Endodermal cell (in vitro differentiated cells): ENCODE measurements around the gene CDC16. TPM values are rescaled to one million over a fixed set of nuclear protein-coding genes. Genes with fewer than 3 reads are reported as not detected.

Experiments used
- DNase-seq: peaks from one replicate; pipeline ENCODE4 v3.0.0-alpha.2; 2017
- H3K27ac ChIP-seq: 2 replicates; pipeline ENCODE4 v1.5.1; 2013; ENCODE audit warnings: mild to moderate bottlenecking, low read depth, low read length, moderate library complexity
- H3K27me3 ChIP-seq: 2 replicates; pipeline ENCODE4 v1.6.1; 2013; ENCODE audit warnings: mild to moderate bottlenecking, low read length, moderate library complexity; ENCODE audit not compliant: insufficient read depth, control insufficient read depth, poor library complexity, severe bottlenecking
- H3K36me3 ChIP-seq: 2 replicates; pipeline ENCODE4 v1.7.0; 2013; ENCODE audit warnings: mild to moderate bottlenecking, low read length, moderate library complexity; ENCODE audit not compliant: control insufficient read depth, insufficient read depth
- H3K4me1 ChIP-seq: one replicate; pipeline ENCODE4 v1.7.0; 2013; ENCODE audit warnings: low read length; ENCODE audit not compliant: control insufficient read depth, insufficient read depth
- H3K4me3 ChIP-seq: 2 replicates; pipeline ENCODE4 v1.5.1; 2013; ENCODE audit warnings: mild to moderate bottlenecking, low read length, moderate library complexity
- H3K9ac ChIP-seq: 2 replicates; pipeline ENCODE4 v1.6.1; 2013; ENCODE audit warnings: mild to moderate bottlenecking, low read length, moderate library complexity; ENCODE audit not compliant: poor library complexity, severe bottlenecking; ENCODE audit errors: extremely low read depth
- H3K9me3 ChIP-seq: 2 replicates; pipeline ENCODE4 v1.6.1; 2013; ENCODE audit warnings: mild to moderate bottlenecking, low read length, moderate library complexity; ENCODE audit not compliant: control insufficient read depth
- H3K27ac Mint-ChIP-seq: 2 replicates; pipeline ENCODE4 v1.8.0; 2020; ENCODE audit warnings: mixed read lengths
- H3K27me3 Mint-ChIP-seq: 2 replicates; pipeline ENCODE4 v1.8.0; 2021; ENCODE audit warnings: mild to moderate bottlenecking, mixed read lengths; ENCODE audit not compliant: insufficient read depth
- H3K36me3 Mint-ChIP-seq: 2 replicates; pipeline ENCODE4 v1.8.0; 2020; ENCODE audit warnings: low read depth, mixed read lengths
- H3K4me1 Mint-ChIP-seq: 2 replicates; pipeline ENCODE4 v1.8.0; 2020; ENCODE audit warnings: mixed read lengths
- H3K4me3 Mint-ChIP-seq: 2 replicates; pipeline ENCODE4 v1.8.0; 2020; ENCODE audit warnings: mild to moderate bottlenecking, moderate library complexity, mixed read lengths
- H3K9me3 Mint-ChIP-seq: 2 replicates; pipeline ENCODE4 v1.8.0; 2020; ENCODE audit warnings: mild to moderate bottlenecking, mixed read lengths
- WGBS, 2 experiments: methylation state at CpG; one replicate each; pipeline versions ENCODE4 v1.1.5 to v1.1.7; 2013; ENCODE audit warnings: missing lambda C conversion rate in 2 of 2, mixed read lengths in 1 of 2; ENCODE audit not compliant: insufficient coverage in 1 of 2, insufficient read length in 1 of 2; 5-methylcytosine and 5-hydroxymethylcytosine counted together
- total RNA-seq, 2 donors: library from RNA; stranded (reverse); fragmentation: NEBNext Ultra II Directional in 1 of 2; extraction: Animal tissue kit (Norgen Biotek cat#: 25700) in 1 of 2; gene quantifications; 2 replicates in 1 of 2; 3 replicates in 1 of 2; pipeline ENCODE4 v1.2.1, GENCODE V29; 2021
- TF ChIP-seq, protein P1 (sequence below): fragments of 200-600 bp; sonication (generic); conservative IDR thresholded peaks from 2 replicates; pipeline ENCODE4 v1.5.0; 2021; ENCODE audit warnings: antibody characterized with exemption, mild to moderate bottlenecking

The CDC16 gene
- total RNA-seq, 2 donors from 2014 or later, result 89.7 to 90.8 TPM

DNA sequence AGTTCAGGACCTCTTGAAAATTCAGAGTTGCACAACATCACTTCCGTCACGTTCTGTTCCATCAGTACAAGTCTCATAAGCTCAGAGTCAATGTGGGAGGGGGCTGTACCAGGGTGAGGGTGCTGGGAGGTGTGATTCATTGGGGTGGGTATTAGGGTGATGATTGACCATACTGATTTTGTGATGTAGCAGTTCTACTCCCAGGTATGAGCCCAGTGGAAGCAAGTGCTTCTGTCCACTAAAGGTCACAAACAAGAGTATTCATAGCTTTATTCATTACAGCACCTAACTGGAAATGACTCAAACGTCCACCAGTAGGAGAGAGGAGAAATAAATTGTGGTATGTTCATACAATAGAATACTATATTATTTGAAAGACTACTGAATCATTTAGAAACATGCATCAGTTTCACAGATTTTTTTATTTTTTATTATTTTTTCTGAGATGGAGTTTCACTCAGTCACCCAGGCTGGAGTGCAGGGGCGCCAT lies 34.6 kb downstream of the CDC16 start:
- Histone ChIP-seq H3K27me3 (no peaks in the 10 kb centered on the region), H3K4me1 (no peaks in the 10 kb centered on the region), H3K4me3 (no peak overlapping the region), H3K9ac (no peak overlapping the region), H3K9me3 (peaks cover 24% of the 10 kb centered on the region), H3K27ac (no peak overlapping the region), H3K36me3 (peaks cover 87% of the 10 kb centered on the region)
- H3K4me3 Mint-ChIP-seq, result no peak overlapping the region
- TF ChIP-seq, protein P1, sequence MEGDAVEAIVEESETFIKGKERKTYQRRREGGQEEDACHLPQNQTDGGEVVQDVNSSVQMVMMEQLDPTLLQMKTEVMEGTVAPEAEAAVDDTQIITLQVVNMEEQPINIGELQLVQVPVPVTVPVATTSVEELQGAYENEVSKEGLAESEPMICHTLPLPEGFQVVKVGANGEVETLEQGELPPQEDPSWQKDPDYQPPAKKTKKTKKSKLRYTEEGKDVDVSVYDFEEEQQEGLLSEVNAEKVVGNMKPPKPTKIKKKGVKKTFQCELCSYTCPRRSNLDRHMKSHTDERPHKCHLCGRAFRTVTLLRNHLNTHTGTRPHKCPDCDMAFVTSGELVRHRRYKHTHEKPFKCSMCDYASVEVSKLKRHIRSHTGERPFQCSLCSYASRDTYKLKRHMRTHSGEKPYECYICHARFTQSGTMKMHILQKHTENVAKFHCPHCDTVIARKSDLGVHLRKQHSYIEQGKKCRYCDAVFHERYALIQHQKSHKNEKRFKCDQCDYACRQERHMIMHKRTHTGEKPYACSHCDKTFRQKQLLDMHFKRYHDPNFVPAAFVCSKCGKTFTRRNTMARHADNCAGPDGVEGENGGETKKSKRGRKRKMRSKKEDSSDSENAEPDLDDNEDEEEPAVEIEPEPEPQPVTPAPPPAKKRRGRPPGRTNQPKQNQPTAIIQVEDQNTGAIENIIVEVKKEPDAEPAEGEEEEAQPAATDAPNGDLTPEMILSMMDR, result no peak
- H3K27ac Mint-ChIP-seq, result no peak overlapping the region
- WGBS, 2 experiments, result 97 to 100% methylated on average over 3 of the region's 4 CpGs
- H3K36me3 Mint-ChIP-seq, result peaks cover 81% of the 10 kb centered on the region
- H3K9me3 Mint-ChIP-seq, result peaks cover 7% of the 10 kb centered on the region
- no peaks in the 10 kb centered on the region for H3K4me1 Mint-ChIP-seq
- no peak for DNase-seq
- H3K27me3 Mint-ChIP-seq, result no peaks in the 10 kb centered on the region

DNA sequence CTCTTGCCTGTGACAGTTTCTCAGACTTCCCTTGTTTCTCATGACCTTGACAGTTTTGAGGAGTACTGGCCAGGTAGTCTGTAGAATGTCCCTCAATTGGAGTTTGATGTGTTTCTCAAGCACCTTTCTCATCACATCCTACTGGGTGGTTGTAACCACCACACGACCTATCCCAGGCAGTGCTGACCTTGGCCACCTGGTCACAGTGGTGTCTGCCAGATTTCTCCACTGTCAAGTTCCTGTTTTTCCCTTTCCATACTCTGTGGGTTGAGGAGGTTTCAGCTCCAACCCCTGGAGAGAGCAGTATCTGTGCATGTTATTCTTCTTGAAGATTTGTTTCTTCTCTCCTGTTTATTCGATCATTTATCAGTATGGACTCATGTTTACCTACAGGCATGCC lies 38.3 kb downstream of the CDC16 start:
- H3K36me3 ChIP-seq, result peaks cover 72% of the 10 kb centered on the region
- peaks cover 66% of the 10 kb centered on the region for H3K36me3 Mint-ChIP-seq
- DNase-seq, result no peak
- TF ChIP-seq, protein P1, result no peak
- no peak overlapping the region for H3K9ac ChIP-seq
- no peak overlapping the region for H3K27ac Mint-ChIP-seq
- peaks cover 22% of the 10 kb centered on the region for H3K9me3 ChIP-seq
- no peaks in the 10 kb centered on the region for H3K27me3 Mint-ChIP-seq
- no peaks in the 10 kb centered on the region for H3K27me3 ChIP-seq
- H3K4me3 ChIP-seq, result no peak overlapping the region
- 93% methylated on average over 2 of the region's 2 CpGs; no CpG with 5 or more reads in 1 of the 2 experiments for WGBS, 2 experiments
- peaks cover 7% of the 10 kb centered on the region for H3K9me3 Mint-ChIP-seq
- H3K4me3 Mint-ChIP-seq, result no peak overlapping the region
- H3K4me1 Mint-ChIP-seq, result peaks cover 10% of the 10 kb centered on the region
- peaks cover 4% of the 10 kb centered on the region for H3K4me1 ChIP-seq
- H3K27ac ChIP-seq, result no peak overlapping the region

DNA sequence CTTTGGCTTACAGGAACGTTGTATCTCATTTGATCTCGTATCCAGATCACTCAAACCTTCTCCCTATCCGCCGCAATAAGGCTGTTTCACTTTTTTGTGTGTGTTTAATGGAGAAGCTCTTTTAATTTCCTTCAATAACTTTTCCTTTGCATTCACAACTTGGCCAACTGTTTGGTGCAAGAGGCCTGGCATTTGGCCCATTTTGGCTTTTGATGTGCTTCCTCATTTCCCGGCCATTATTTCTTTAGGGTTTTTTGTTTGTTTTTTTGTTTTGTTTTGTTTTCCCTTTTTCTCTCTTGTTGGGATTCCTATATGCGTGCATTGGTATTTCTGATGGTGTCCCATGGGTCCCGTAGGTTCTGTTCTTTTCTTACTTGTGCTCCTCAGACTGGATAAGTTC lies 40.6 kb downstream of the CDC16 start:
- H3K27ac Mint-ChIP-seq, result no peak overlapping the region
- WGBS, 2 experiments, result 80 to 92% methylated on average over 1 to 5 of the region's 7 CpGs

More for the DNA sequence above, 40.6 kb downstream of the CDC16 start:
- Histone ChIP-seq H3K27me3 (no peaks in the 10 kb centered on the region), H3K9ac (no peak overlapping the region), H3K4me3 (no peak overlapping the region), H3K27ac (no peak overlapping the region), H3K4me1 (peaks cover 16% of the 10 kb centered on the region), H3K9me3 (peaks cover 1% of the 10 kb centered on the region), H3K36me3 (peaks cover 49% of the 10 kb centered on the region)
- peaks cover 30% of the 10 kb centered on the region for H3K4me1 Mint-ChIP-seq
- TF ChIP-seq, protein P1, result no peak
- H3K4me3 Mint-ChIP-seq, result no peak overlapping the region
- H3K27me3 Mint-ChIP-seq, result no peaks in the 10 kb centered on the region
- no peak for DNase-seq
- H3K9me3 Mint-ChIP-seq, result no peaks in the 10 kb centered on the region
- peaks cover 47% of the 10 kb centered on the region for H3K36me3 Mint-ChIP-seq
